Neural cell (in vitro differentiated cells): Measurements from ENCODE around the gene TACC3. TPM values are rescaled to one million over a fixed set of nuclear protein-coding genes. Genes with fewer than 3 reads are reported as not detected.

Experiments used
- H2AFZ ChIP-seq: fragments of 200-600, 300-800 bp; sonication (generic), shearing (Covaris generic); 2 replicates; pipeline ENCODE4 v1.6.0; 2014; ENCODE audit warnings: low read depth, mild to moderate bottlenecking, antibody characterized with exemption, low read length, moderate library complexity
- H3F3A ChIP-seq: fragments of 200-600 bp; shearing (Covaris generic); 2 replicates; pipeline ENCODE4 v1.6.1; 2016; ENCODE audit warnings: mild to moderate bottlenecking, moderate library complexity, mixed read lengths, antibody characterized with exemption, low read length; ENCODE audit not compliant: insufficient read depth, poor library complexity, severe bottlenecking
- H3K27ac ChIP-seq: fragments of 200-600, 300-800 bp; sonication (generic), shearing (Covaris generic); 2 replicates; pipeline ENCODE4 v1.5.1; 2014; ENCODE audit warnings: mild to moderate bottlenecking, low read length, moderate library complexity
- H3K27me3 ChIP-seq: fragments of 300-800, 200-600 bp; sonication (generic), shearing (Covaris generic); 2 replicates; pipeline ENCODE4 v1.6.0; 2014; ENCODE audit warnings: mild to moderate bottlenecking, low read depth, low read length, moderate library complexity; ENCODE audit not compliant: insufficient read depth
- H3K36me3 ChIP-seq: fragments of 300-800, 200-600 bp; sonication (generic), shearing (Covaris generic); 2 replicates; pipeline ENCODE4 v1.5.1; 2014; ENCODE audit warnings: mild to moderate bottlenecking, antibody characterized with exemption, low read length, moderate library complexity; ENCODE audit not compliant: insufficient read depth
- H3K4me2 ChIP-seq: fragments of 300-800, 200-600 bp; sonication (generic), shearing (Covaris generic); 2 replicates; pipeline ENCODE4 v1.6.0; 2014; ENCODE audit warnings: mild to moderate bottlenecking, low read length
- H3K4me3 ChIP-seq: fragments of 300-800, 200-600 bp; sonication (generic), shearing (Covaris generic); 2 replicates; pipeline ENCODE4 v1.5.1; 2014; ENCODE audit warnings: mild to moderate bottlenecking, low read length, moderate library complexity
- H3K79me2 ChIP-seq: fragments of 200-600 bp; shearing (Covaris generic); replicated peaks from 2 replicates; pipeline ENCODE4 v1.6.0; 2014; ENCODE audit warnings: mild to moderate bottlenecking, low read length, moderate library complexity; ENCODE audit not compliant: insufficient read depth
- H3K9ac ChIP-seq: fragments of 300-800, 200-600 bp; sonication (generic), shearing (Covaris generic); 2 replicates; pipeline ENCODE4 v1.6.1; 2016; ENCODE audit warnings: mild to moderate bottlenecking, low read length, mixed read lengths
- H3K9me2 ChIP-seq: fragments of 200-600 bp; shearing (Covaris generic); 2 replicates; pipeline ENCODE4 v1.6.1; 2016; ENCODE audit warnings: mild to moderate bottlenecking, low read length, mixed read lengths; ENCODE audit not compliant: insufficient read depth
- H3K9me3 ChIP-seq: fragments of 200-600, 300-800 bp; sonication (generic), shearing (Covaris generic); 2 replicates; pipeline ENCODE4 v1.6.1; 2016; ENCODE audit warnings: mild to moderate bottlenecking, mixed run types, low read length, moderate library complexity, mixed read lengths
- H4K20me1 ChIP-seq: fragments of 200-600 bp; shearing (Covaris generic); 2 replicates; pipeline ENCODE4 v1.6.1; 2016; ENCODE audit warnings: mild to moderate bottlenecking, mixed run types; ENCODE audit not compliant: insufficient read depth
- EP300 ChIP-seq: fragments of 450-650 bp; conservative IDR thresholded peaks from 2 replicates; pipeline ENCODE4 v1.6.1; 2014; ENCODE audit warnings: antibody characterized with exemption, mild to moderate bottlenecking, moderate library complexity; ENCODE audit not compliant: poor library complexity, severe bottlenecking
- EZH2 ChIP-seq: fragments of 200-600, 300-800 bp; shearing (Covaris generic), sonication (generic); IDR thresholded peaks from 2 replicates; pipeline ENCODE4 v1.6.1; 2014; ENCODE audit warnings: antibody characterized with exemption, low read length, borderline replicate concordance, mild to moderate bottlenecking; ENCODE audit not compliant: insufficient read depth, poor library complexity, severe bottlenecking
- MXI1 ChIP-seq: fragments of 450-650 bp; conservative IDR thresholded peaks from 2 replicates; pipeline ENCODE4 v1.6.1; 2014; ENCODE audit warnings: antibody characterized with exemption, mild to moderate bottlenecking; ENCODE audit not compliant: poor library complexity, severe bottlenecking
- REST ChIP-seq: IDR thresholded peaks from 2 replicates; pipeline ENCODE4 v1.6.1; 2012; ENCODE audit warnings: borderline replicate concordance
- SMC3 ChIP-seq: fragments of 450-650 bp; conservative IDR thresholded peaks from 2 replicates; pipeline ENCODE4 v1.6.1; 2014; ENCODE audit warnings: antibody characterized with exemption, mild to moderate bottlenecking, moderate library complexity; ENCODE audit not compliant: poor library complexity
- polyA plus RNA-seq: library from polyadenylated mRNA; depleted of rRNA; stranded (reverse); fragments of >200 nt; gene quantifications from 2 replicates; pipeline ENCODE4 v1.2.3, GENCODE V29; 2014
- TF ChIP-seq, protein P1 (sequence below): fragments of 450-650 bp; IDR thresholded peaks from 2 replicates; pipeline ENCODE4 v1.5.1; 2014; ENCODE audit warnings: antibody characterized with exemption, mild to moderate bottlenecking, moderate library complexity; ENCODE audit not compliant: poor library complexity, severe bottlenecking

Gene TACC3
- polyA plus RNA-seq, 1 donor from 2014 or later: 2.6 TPM

DNA sequence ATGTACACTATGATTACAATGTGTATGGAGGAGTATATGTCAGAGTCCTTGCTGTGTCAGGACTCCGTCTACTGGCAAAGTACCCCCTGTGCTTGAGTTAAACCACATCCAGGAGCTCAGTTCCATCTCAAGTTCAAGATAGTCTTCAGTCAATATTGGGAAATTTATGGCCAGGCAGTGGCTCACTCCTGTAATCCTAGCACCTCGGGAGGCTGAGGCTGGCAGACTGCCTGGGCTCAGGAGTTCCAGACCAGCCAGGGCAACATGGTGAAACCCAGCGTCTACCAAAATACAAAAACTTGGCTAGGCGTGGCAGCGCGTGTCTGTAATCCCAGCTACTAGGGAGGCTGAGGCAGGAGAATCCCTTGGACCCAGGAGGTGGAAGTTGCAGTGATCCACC, 15.0 kb upstream of the TACC3 start:
- Histone ChIP-seq H2AFZ (no peak overlapping the region), H3K79me2 (peaks cover 37% of the 10 kb centered on the region), H3K9me3 (no peaks in the 10 kb centered on the region), H3K9me2 (no peaks in the 10 kb centered on the region), H3K4me2 (no peak overlapping the region), H3F3A (no peaks in the 10 kb centered on the region), H3K36me3 (no peaks in the 10 kb centered on the region), H4K20me1 (no peaks in the 10 kb centered on the region), H3K4me3 (no peak overlapping the region), H3K27ac (no peak overlapping the region), H3K9ac (no peak overlapping the region), H3K27me3 (no peaks in the 10 kb centered on the region)
- TF ChIP-seq SMC3 (no peak), MXI1 (no peak), EP300 (no peak), REST (no peak), EZH2 (no peak)
- TF ChIP-seq, protein P1, sequence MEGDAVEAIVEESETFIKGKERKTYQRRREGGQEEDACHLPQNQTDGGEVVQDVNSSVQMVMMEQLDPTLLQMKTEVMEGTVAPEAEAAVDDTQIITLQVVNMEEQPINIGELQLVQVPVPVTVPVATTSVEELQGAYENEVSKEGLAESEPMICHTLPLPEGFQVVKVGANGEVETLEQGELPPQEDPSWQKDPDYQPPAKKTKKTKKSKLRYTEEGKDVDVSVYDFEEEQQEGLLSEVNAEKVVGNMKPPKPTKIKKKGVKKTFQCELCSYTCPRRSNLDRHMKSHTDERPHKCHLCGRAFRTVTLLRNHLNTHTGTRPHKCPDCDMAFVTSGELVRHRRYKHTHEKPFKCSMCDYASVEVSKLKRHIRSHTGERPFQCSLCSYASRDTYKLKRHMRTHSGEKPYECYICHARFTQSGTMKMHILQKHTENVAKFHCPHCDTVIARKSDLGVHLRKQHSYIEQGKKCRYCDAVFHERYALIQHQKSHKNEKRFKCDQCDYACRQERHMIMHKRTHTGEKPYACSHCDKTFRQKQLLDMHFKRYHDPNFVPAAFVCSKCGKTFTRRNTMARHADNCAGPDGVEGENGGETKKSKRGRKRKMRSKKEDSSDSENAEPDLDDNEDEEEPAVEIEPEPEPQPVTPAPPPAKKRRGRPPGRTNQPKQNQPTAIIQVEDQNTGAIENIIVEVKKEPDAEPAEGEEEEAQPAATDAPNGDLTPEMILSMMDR: no peak

DNA sequence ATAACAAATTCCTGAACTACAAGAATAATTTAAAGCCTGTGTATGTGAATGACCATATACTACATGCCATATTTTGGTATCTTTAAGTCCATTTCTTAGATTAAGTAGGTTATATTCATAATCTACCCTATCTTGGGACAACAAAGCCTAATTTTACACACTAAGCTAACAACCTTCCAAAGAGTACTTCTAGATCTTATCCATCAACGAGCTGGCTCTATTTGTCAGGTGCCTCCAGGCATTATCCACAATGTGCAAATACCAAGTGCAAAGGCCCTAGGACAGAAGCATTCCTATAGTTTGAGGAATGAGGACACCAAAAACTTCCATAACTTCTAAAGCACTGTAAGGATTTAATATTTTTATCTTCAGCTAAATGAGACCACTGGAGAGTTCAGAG, 12.7 kb upstream of the TACC3 start:
- H3K27me3 ChIP-seq: no peaks in the 10 kb centered on the region
- H3K4me2 ChIP-seq: no peak overlapping the region

More for the DNA sequence above, 12.7 kb upstream of the TACC3 start:
- H4K20me1 ChIP-seq: no peaks in the 10 kb centered on the region
- no peak overlapping the region for H3K4me3 ChIP-seq
- no peak overlapping the region for H3K27ac ChIP-seq
- no peaks in the 10 kb centered on the region for H3F3A ChIP-seq
- H3K9ac ChIP-seq: no peak overlapping the region
- H2AFZ ChIP-seq: no peak overlapping the region
- TF ChIP-seq, protein P1: no peak
- H3K79me2 ChIP-seq: peaks cover 39% of the 10 kb centered on the region
- H3K9me3 ChIP-seq: no peaks in the 10 kb centered on the region
- no peaks in the 10 kb centered on the region for H3K9me2 ChIP-seq
- H3K36me3 ChIP-seq: no peaks in the 10 kb centered on the region
